HEK293 (cell line): Measurements from ENCODE around the gene TMEM232.

Experiments used
- CTCF ChIA-PET: fragments of 350-600 bp; formaldehyde crosslinking; extraction: SDS; loops from one replicate; lab custom pipeline; 2021; ENCODE audit warnings: antibody characterized with exemption; lab: Yijun Ruan, JAX
- POLR2A ChIA-PET: fragments of 300-600 bp; formaldehyde crosslinking; extraction: SDS; loops from one replicate; lab custom pipeline; 2020; ENCODE audit warnings: antibody characterized with exemption, inconsistent platforms; lab: Yijun Ruan, JAX
- H3K27ac ChIP-seq: fragments of 200-500 bp; sonication (Bioruptor generic); 2 replicates; pipeline ENCODE4 v1.5.1; 2014; ENCODE audit warnings: low read depth, low read length, control low read depth, inconsistent platforms; ENCODE audit errors: extremely low read depth
- H3K36me3 ChIP-seq, 2 experiments: fragments of 200-500 bp in 1 of 2; sonication (Bioruptor generic) in 1 of 2; 1 replicate in 1 of 2; 2 replicates in 1 of 2; pipeline ENCODE4 v1.5.1; 2014 to 2017; ENCODE audit warnings: inconsistent platforms in 2 of 2, low read length in 2 of 2; ENCODE audit not compliant: control insufficient read depth in 2 of 2, insufficient read depth in 1 of 2
- H3K4me1 ChIP-seq: fragments of 200-500 bp; sonication (Bioruptor generic); 2 replicates; pipeline ENCODE4 v1.5.1; 2014; ENCODE audit warnings: mild to moderate bottlenecking, low read length, inconsistent platforms; ENCODE audit not compliant: control insufficient read depth, insufficient read depth
- H3K4me3 ChIP-seq: 2 replicates; pipeline ENCODE4 v1.5.1; 2011; ENCODE audit warnings: low read depth, mild to moderate bottlenecking, control low read depth, low read length, moderate library complexity
- H3K9me3 ChIP-seq: fragments of 200-500 bp; sonication (Bioruptor generic); 2 replicates; pipeline ENCODE4 v1.5.1; 2014; ENCODE audit warnings: low read depth, low read length, inconsistent platforms; ENCODE audit not compliant: control insufficient read depth, insufficient read depth
- CTCF ChIP-seq: fragments of 450-650 bp; formaldehyde crosslinking; IDR thresholded peaks from 2 replicates; pipeline ENCODE4 v1.5.1; 2016; ENCODE audit warnings: missing biosample characterization, missing genetic modification characterization
- FEZF1 ChIP-seq: fragments of 450-650 bp; formaldehyde crosslinking; IDR thresholded peaks from 2 replicates; pipeline ENCODE4 v1.5.1; 2016; ENCODE audit warnings: missing biosample characterization, missing genetic modification characterization
- OSR2 ChIP-seq: fragments of 450-650 bp; formaldehyde crosslinking; IDR thresholded peaks from 2 replicates; pipeline ENCODE4 v1.5.1; 2016; ENCODE audit warnings: missing biosample characterization, missing genetic modification characterization
- PATZ1 ChIP-seq: fragments of 450-650 bp; formaldehyde crosslinking; IDR thresholded peaks from 2 replicates; pipeline ENCODE4 v1.5.1; 2016; ENCODE audit warnings: missing biosample characterization, missing genetic modification characterization
- ZBTB1 ChIP-seq: fragments of 450-650 bp; formaldehyde crosslinking; IDR thresholded peaks from 2 replicates; pipeline ENCODE4 v1.5.1; 2016; ENCODE audit warnings: missing biosample characterization, missing genetic modification characterization
- ZNF155 ChIP-seq: fragments of 450-650 bp; formaldehyde crosslinking; IDR thresholded peaks from 2 replicates; pipeline ENCODE4 v1.5.1; 2016; ENCODE audit warnings: missing biosample characterization, missing genetic modification characterization
- ZNF23 ChIP-seq: fragments of 450-650 bp; formaldehyde crosslinking; IDR thresholded peaks from 2 replicates; pipeline ENCODE4 v1.5.1; 2016; ENCODE audit warnings: missing biosample characterization, missing genetic modification characterization, borderline replicate concordance
- ZNF248 ChIP-seq: fragments of 450-650 bp; formaldehyde crosslinking; IDR thresholded peaks from 2 replicates; pipeline ENCODE4 v1.5.1; 2017; ENCODE audit warnings: missing biosample characterization, missing genetic modification characterization
- ZNF366 ChIP-seq: fragments of 450-650 bp; formaldehyde crosslinking; conservative IDR thresholded peaks from 2 replicates; pipeline ENCODE4 v1.5.1; 2016; ENCODE audit warnings: missing biosample characterization, missing genetic modification characterization
- ZNF398 ChIP-seq: fragments of 450-650 bp; formaldehyde crosslinking; IDR thresholded peaks from 2 replicates; pipeline ENCODE4 v1.5.1; 2017; ENCODE audit warnings: missing biosample characterization, missing genetic modification characterization
- ZNF433 ChIP-seq: fragments of 450-650 bp; formaldehyde crosslinking; IDR thresholded peaks from 2 replicates; pipeline ENCODE4 v1.5.1; 2016; ENCODE audit warnings: missing biosample characterization, missing genetic modification characterization, low read depth
- ZNF449 ChIP-seq: fragments of 450-650 bp; formaldehyde crosslinking; IDR thresholded peaks from 2 replicates; pipeline ENCODE4 v1.5.1; 2017; ENCODE audit warnings: missing biosample characterization, mild to moderate bottlenecking, missing genetic modification characterization, moderate library complexity
- ZNF513 ChIP-seq: fragments of 450-650 bp; IDR thresholded peaks from 2 replicates; pipeline ENCODE4 v1.5.1; 2018; ENCODE audit warnings: missing biosample characterization, missing genetic modification characterization
- ZNF514 ChIP-seq: fragments of 450-650 bp; formaldehyde crosslinking; IDR thresholded peaks from 2 replicates; pipeline ENCODE4 v1.5.1; 2016; ENCODE audit warnings: missing biosample characterization, missing genetic modification characterization
- ZNF544 ChIP-seq: fragments of 450-650 bp; formaldehyde crosslinking; IDR thresholded peaks from 2 replicates; pipeline ENCODE4 v1.5.0; 2017; ENCODE audit warnings: missing biosample characterization, missing genetic modification characterization
- ZNF560 ChIP-seq: fragments of 450-650 bp; formaldehyde crosslinking; IDR thresholded peaks from 2 replicates; pipeline ENCODE4 v1.5.1; 2017; ENCODE audit warnings: missing biosample characterization, missing genetic modification characterization, borderline replicate concordance
- ZNF621 ChIP-seq: fragments of 450-650 bp; formaldehyde crosslinking; IDR thresholded peaks from 2 replicates; pipeline ENCODE4 v1.5.1; 2017; ENCODE audit warnings: missing biosample characterization, missing genetic modification characterization
- ZNF623 ChIP-seq: fragments of 450-650 bp; formaldehyde crosslinking; IDR thresholded peaks from 2 replicates; pipeline ENCODE4 v1.5.1; 2016; ENCODE audit warnings: missing biosample characterization, missing genetic modification characterization
- ZNF768 ChIP-seq: fragments of 450-650 bp; formaldehyde crosslinking; IDR thresholded peaks from 2 replicates; pipeline ENCODE4 v1.5.1; 2018; ENCODE audit warnings: missing biosample characterization, mild to moderate bottlenecking, missing genetic modification characterization

Gene TMEM232

GRCh38 chr5:110631236-110631635 is 95.2 kb downstream of the TMEM232 start:
- Histone ChIP-seq H3K4me3 (no peak overlapping the region), H3K9me3 (no peaks in the 10 kb centered on the region), H3K27ac (no peak overlapping the region), H3K4me1 (no peaks in the 10 kb centered on the region), H3K36me3 (no peaks in the 10 kb centered on the region)
- ChIA-PET POLR2A (no interaction called here), CTCF (no interaction called here)
- TF ChIP-seq ZNF513 (tag by site-specific recombination): no peak
- no peak for TF ChIP-seq FEZF1 (tag by site-specific recombination)
- no peak for TF ChIP-seq ZNF768
- TF ChIP-seq ZNF449 (tag by site-specific recombination): no peak
- no peak for TF ChIP-seq ZNF623
- no peak for TF ChIP-seq CTCF (tag by site-specific recombination)
- no peak for TF ChIP-seq ZNF248 (tag by site-specific recombination)
- TF ChIP-seq ZNF366 (tag by site-specific recombination): no peak
- TF ChIP-seq ZNF560 (tag by site-specific recombination): no peak
- TF ChIP-seq PATZ1: no peak
- TF ChIP-seq ZNF514 (tag by site-specific recombination): no peak
- no peak for TF ChIP-seq ZNF621
- TF ChIP-seq ZNF398 (tag by site-specific recombination): no peak
- no peak for TF ChIP-seq ZBTB1 (tag by site-specific recombination)
- TF ChIP-seq ZNF155: no peak

GRCh38 chr5:110630350-110630749 is 96.1 kb downstream of the TMEM232 start:
- TF ChIP-seq ZNF544 (tag by site-specific recombination) (no peak), OSR2 (tag by site-specific recombination) (no peak), ZNF433 (tag by site-specific recombination) (no peak), ZNF23 (tag by site-specific recombination) (no peak)
- H3K4me1 ChIP-seq: no peaks in the 10 kb centered on the region
- ChIA-PET CTCF (no interaction called here), POLR2A (no interaction called here)
- no peak overlapping the region for H3K4me3 ChIP-seq
- H3K27ac ChIP-seq: no peak overlapping the region
- no peaks in the 10 kb centered on the region for H3K36me3 ChIP-seq
- H3K9me3 ChIP-seq: no peaks in the 10 kb centered on the region
